Heart left ventricle (tissue), 16 donors: ENCODE results near the gene APIP. TPM values are rescaled to one million over a fixed set of nuclear protein-coding genes. Genes with fewer than 3 reads are reported as not detected.

Source experiments
- ATAC-seq, 4 donors: fragments of 200-7000 bp; cut with Tn5 transposase; one replicate each; pipeline ENCODE4 v1.9.1; 2020 to 2022; ENCODE audit warnings: moderate library complexity in 4 of 4, mild to moderate bottlenecking in 3 of 4, moderate number of reproducible peaks in 1 of 4
- DNase-seq, 5 donors: peaks; one replicate each; pipeline ENCODE4 v3.0.0-alpha.2; 2020
- H3K27ac ChIP-seq, 12 donors: fragments of 200-600 bp; sonication (generic) in 4 of 12; one replicate each; pipeline versions ENCODE4 v1.5.0 to v1.8.0; 2016 to 2022; ENCODE audit warnings: mild to moderate bottlenecking in 2 of 12
- H3K27me3 ChIP-seq, 9 donors: fragments of 200-600 bp; sonication (generic) in 2 of 9; one replicate each; pipeline versions ENCODE4 v1.5.1 to v1.8.0; 2016 to 2022; ENCODE audit warnings: mild to moderate bottlenecking in 3 of 9
- H3K36me3 ChIP-seq, 9 donors: fragments of 200-600 bp; sonication (generic) in 2 of 9; one replicate each; pipeline versions ENCODE4 v1.5.0 to v1.8.0; 2018 to 2022; ENCODE audit warnings: mild to moderate bottlenecking in 2 of 9
- H3K4me1 ChIP-seq, 12 donors: fragments of 200-600 bp; sonication (generic) in 4 of 12; one replicate each; pipeline versions ENCODE4 v1.5.0 to v1.8.0; 2016 to 2022; ENCODE audit warnings: mild to moderate bottlenecking in 3 of 12
- H3K4me3 ChIP-seq, 12 donors: fragments of 200-600 bp; sonication (generic) in 4 of 12; one replicate each; pipeline versions ENCODE4 v1.5.0 to v1.8.0; 2017 to 2022; ENCODE audit warnings: mild to moderate bottlenecking in 9 of 12, moderate library complexity in 4 of 12
- H3K9me3 ChIP-seq, 12 donors: fragments of 200-600 bp; sonication (generic) in 4 of 12; one replicate each; pipeline versions ENCODE4 v1.5.0 to v1.8.0; 2016 to 2022; ENCODE audit warnings: mild to moderate bottlenecking in 1 of 12
- POLR2A ChIP-seq, 2 donors: fragments of 450-650 bp; IDR thresholded peaks; one replicate each; pipeline ENCODE4 v1.6.1; 2017; ENCODE audit warnings: antibody characterized with exemption in 2 of 2, mild to moderate bottlenecking in 2 of 2, moderate library complexity in 2 of 2
- WGBS, 4 donors: extraction: QIAGEN DNeasy Blood & Tissue Kit in 2 of 4; methylation state at CpG; one replicate each; pipeline versions ENCODE4 v1.1.5 to v1.1.7; 2013 to 2018; 5-methylcytosine and 5-hydroxymethylcytosine counted together
- intact Hi-C, 10 donors: fragments of 100-400 bp; cut with DNase I; formaldehyde crosslinking; loops; one replicate each; pipeline versions ENCODE4 v1.11.1 to v1.14.2; 2022
- polyA plus RNA-seq, 2 donors: library from polyadenylated mRNA; stranded (reverse); fragments of 200-250 nt; gene quantifications; one replicate each; pipeline ENCODE4 v1.2.3, GENCODE V29; 2013
- total RNA-seq, 9 donors: library from RNA; depleted of rRNA in 2 of 9; stranded (reverse); fragments of >200 nt in 2 of 9; fragmentation: NEBNext Ultra II Directional in 3 of 9; extraction: Animal tissue kit (Norgen Biotek cat#: 25700) in 3 of 9; gene quantifications; one replicate each; pipeline versions ENCODE4 v1.1.0 to v1.2.4, GENCODE V29; 2016 to 2023
- TF ChIP-seq, protein P1 (sequence below), 12 donors: fragments of 200-600 bp; sonication (generic) in 4 of 12; IDR thresholded peaks; one replicate each; pipeline versions ENCODE4 v1.5.0 to v1.8.0; 2018 to 2022; ENCODE audit warnings: antibody characterized with exemption in 12 of 12, mild to moderate bottlenecking in 5 of 12
- donor health status: ischemic (EF 13 %, LVEDD 7.1; RV severe dilation, severe dysfunction).
- donor health status: healthy with polysubstance abuse.
- donor health status: DM: no; HTN: yes; CAD: no.
- donor health status: DM: no; HTN: no; CAD: no.
- donor health status: ischemic (EF 25% LVEDD 6.9; RV normal size, moderate dysfunction).
- donor health status: ischemic (EF 25% LVEDD 5.7; RV mildly dilated, moderate dysfunction).
- donor health status: healthy.
- donor health status: DM: yes; HTN: yes; CAD: no.
- donor health status: ischemic (EF 35%, LVEDD 5.7; RV mildly dilated, moderate dysfunction).
- donor health status: nonischemic (EF 11% LVEDD 7.7; RV severe dilation, severe dysfunction).
- donor health status: DM: yes; HTN: yes; CAD: no.
- donor health status: PGD.
- donor health status: ischemic (EF 29% LVEDD 5.4; RV normal size, mild dysfunction).
- donor health status: nonischemic (EF 23%, LVEDD 6.1; RV moderate dilation, normal function).

APIP gene
- total and polyA plus RNA-seq, 11 donors: 15.8 to 35.3 (median 25.7) TPM

DNA sequence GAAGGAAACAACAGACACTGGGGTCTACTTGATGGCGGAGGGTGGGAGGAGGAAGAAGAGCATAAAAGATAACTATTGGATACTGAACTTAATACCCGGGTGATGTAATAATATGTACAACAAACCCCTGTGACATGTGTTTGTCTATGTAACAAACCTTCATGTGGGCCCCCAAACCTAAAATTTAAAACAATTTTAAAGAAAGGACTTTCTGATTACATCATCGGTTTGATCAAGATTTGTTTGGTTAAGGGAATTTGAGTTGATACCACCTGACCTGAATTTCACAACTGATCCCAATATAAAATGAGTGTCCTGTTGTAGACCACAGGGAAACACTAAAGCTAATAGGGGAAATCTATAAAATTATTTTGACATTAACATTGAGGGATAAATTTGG lies 34.3 kb downstream of the APIP start:
- Histone ChIP-seq H3K4me3 (no peak overlapping the region), H3K27me3 (no peaks in the 10 kb centered on the region), H3K9me3 (no peaks in the 10 kb centered on the region), H3K4me1 (no peaks in the 10 kb centered on the region), H3K36me3 (peaks cover 3 to 53% (median 32%) of the 10 kb centered on the region in 9 donors), H3K27ac (no peak overlapping the region)
- DNase-seq (no peak), ATAC-seq (no peak)
- no peak for TF ChIP-seq POLR2A (IDR thresholded peaks at IDR 0.05)
- TF ChIP-seq, protein P1, sequence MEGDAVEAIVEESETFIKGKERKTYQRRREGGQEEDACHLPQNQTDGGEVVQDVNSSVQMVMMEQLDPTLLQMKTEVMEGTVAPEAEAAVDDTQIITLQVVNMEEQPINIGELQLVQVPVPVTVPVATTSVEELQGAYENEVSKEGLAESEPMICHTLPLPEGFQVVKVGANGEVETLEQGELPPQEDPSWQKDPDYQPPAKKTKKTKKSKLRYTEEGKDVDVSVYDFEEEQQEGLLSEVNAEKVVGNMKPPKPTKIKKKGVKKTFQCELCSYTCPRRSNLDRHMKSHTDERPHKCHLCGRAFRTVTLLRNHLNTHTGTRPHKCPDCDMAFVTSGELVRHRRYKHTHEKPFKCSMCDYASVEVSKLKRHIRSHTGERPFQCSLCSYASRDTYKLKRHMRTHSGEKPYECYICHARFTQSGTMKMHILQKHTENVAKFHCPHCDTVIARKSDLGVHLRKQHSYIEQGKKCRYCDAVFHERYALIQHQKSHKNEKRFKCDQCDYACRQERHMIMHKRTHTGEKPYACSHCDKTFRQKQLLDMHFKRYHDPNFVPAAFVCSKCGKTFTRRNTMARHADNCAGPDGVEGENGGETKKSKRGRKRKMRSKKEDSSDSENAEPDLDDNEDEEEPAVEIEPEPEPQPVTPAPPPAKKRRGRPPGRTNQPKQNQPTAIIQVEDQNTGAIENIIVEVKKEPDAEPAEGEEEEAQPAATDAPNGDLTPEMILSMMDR (IDR thresholded peaks at IDR 0.05): no peak
- intact Hi-C loops: no loop called here
- WGBS, 4 donors: 94 to 99% (median 97%) methylated on average over 3 of the region's 3 CpGs

- TF ChIP-seq, protein P1 (IDR thresholded peaks at IDR 0.05): no peak
- TF ChIP-seq POLR2A (IDR thresholded peaks at IDR 0.05): no peak
- H3K36me3 ChIP-seq: peaks cover under 1 to 25% (median 19%) of the 10 kb centered on the region in 9 donors
- no peaks in the 10 kb centered on the region for H3K27me3 ChIP-seq
- ATAC-seq: no peak
- no peak for DNase-seq
- no peak overlapping the region for H3K4me3 ChIP-seq
- H3K27ac ChIP-seq: no peak overlapping the region
- H3K9me3 ChIP-seq: peaks cover 0 to 3% (median 0%) of the 10 kb centered on the region in 12 donors
- intact Hi-C loops: no loop called here
- 89 to 92% (median 91%) methylated on average over 3 of the region's 3 CpGs for WGBS, 4 donors
- H3K4me1 ChIP-seq: no peaks in the 10 kb centered on the region
These were observed 38.7 kb downstream of the APIP start for GRCh38 chr11:34877375-34877975.

GRCh38 chr11:34874202-34874601 lies 42.0 kb downstream of the APIP start:
- peaks cover 0 to 6% (median 0%) of the 10 kb centered on the region in 9 donors for H3K36me3 ChIP-seq
- no peak for DNase-seq
- intact Hi-C loops: no loop called here
- H3K27ac ChIP-seq: no peak overlapping the region
- no peaks in the 10 kb centered on the region for H3K4me1 ChIP-seq
- no peak for ATAC-seq
- no peak for TF ChIP-seq POLR2A (IDR thresholded peaks at IDR 0.05)
- TF ChIP-seq, protein P1 (IDR thresholded peaks at IDR 0.05): no peak
- H3K4me3 ChIP-seq: no peak overlapping the region
- no peaks in the 10 kb centered on the region for H3K27me3 ChIP-seq
- 92 to 98% (median 96%) methylated on average over 4 of the region's 4 CpGs for WGBS, 4 donors
- peaks cover 0 to 3% (median 0%) of the 10 kb centered on the region in 12 donors for H3K9me3 ChIP-seq

- intact Hi-C loops: no loop called here
- DNase-seq (no peak), ATAC-seq (no peak)
- Histone ChIP-seq H3K27me3 (no peaks in the 10 kb centered on the region), H3K9me3 (peaks cover 0 to 3% (median 0%) of the 10 kb centered on the region in 12 donors), H3K27ac (no peak overlapping the region), H3K4me3 (no peak overlapping the region), H3K4me1 (no peaks in the 10 kb centered on the region), H3K36me3 (peaks cover 0 to 6% (median 0%) of the 10 kb centered on the region in 9 donors)
- WGBS, 4 donors: 70 to 76% (median 74%) methylated on average over 5 of the region's 5 CpGs
- no peak for TF ChIP-seq POLR2A (IDR thresholded peaks at IDR 0.05)
- TF ChIP-seq, protein P1 (IDR thresholded peaks at IDR 0.05): no peak
These were observed 45.5 kb downstream of the APIP start for GRCh38 chr11:34870548-34871196.
